T-helper 1 cell treated with Interleukin-12 subunit alpha and Interleukin-12 subunit beta and Interleukin-4 antibody, amounts not matched to agents 30 μg/mL and 1 μg/mL, for 36 hours (primary cell): ENCODE results near the gene MXI1.
A peak's percentile ranks its signal among the peaks of the same experiment; 100 is the strongest.
"Not testable (repeated sequence)": the region's sequence is repeated elsewhere in the genome, so short reads cannot be mapped to it uniquely, and the experiment has no call there.

Experiments used
- H3K27ac Mint-ChIP-seq: one replicate; pipeline ENCODE4 v1.8.0; 2021; ENCODE audit warnings: mild to moderate bottlenecking, mixed read lengths
- H3K27me3 Mint-ChIP-seq: one replicate; pipeline ENCODE4 v1.8.0; 2021; ENCODE audit warnings: low read depth, mixed read lengths
- H3K36me3 Mint-ChIP-seq: one replicate; pipeline ENCODE4 v1.8.0; 2021; ENCODE audit warnings: low read depth, mixed read lengths
- H3K4me1 Mint-ChIP-seq: one replicate; pipeline ENCODE4 v1.8.0; 2021; ENCODE audit warnings: low read depth, mixed read lengths
- H3K4me3 Mint-ChIP-seq: one replicate; pipeline ENCODE4 v1.8.0; 2021; ENCODE audit warnings: mild to moderate bottlenecking, moderate library complexity, mixed read lengths
- H3K9me3 Mint-ChIP-seq: one replicate; pipeline ENCODE4 v1.8.0; 2021; ENCODE audit warnings: mixed read lengths

The MXI1 gene

DNA sequence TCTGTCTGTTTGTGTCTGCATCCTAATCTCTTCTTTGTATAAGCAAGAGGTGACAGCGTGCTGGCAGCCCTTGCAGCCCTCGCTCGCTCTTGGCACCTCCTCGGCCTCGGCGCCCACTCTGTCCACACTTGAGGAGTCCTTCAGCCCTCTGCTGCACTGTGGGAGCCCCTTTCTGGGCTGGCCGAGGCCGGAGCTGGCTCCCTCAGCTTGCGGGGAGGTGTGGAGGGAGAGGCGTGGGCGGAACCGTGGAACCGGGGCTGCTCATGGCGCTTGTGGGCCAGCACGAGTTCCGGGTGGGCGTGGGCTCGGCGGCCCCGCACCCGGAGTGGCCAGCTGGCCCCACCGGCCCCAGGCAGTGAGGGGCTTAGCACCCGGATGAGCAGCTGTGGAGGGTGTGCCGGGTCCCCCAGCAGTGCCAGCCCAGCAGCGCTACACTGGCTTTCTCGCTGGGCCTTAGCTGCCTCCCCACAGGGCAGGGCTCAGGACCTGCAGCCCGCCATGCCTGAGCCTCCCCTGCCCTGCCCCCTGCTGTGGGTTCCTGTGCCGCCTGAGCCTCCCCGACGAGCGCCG lies 123.9 kb downstream of the MXI1 start:
- not testable (repeated sequence) for H3K4me3 Mint-ChIP-seq, H3K27ac Mint-ChIP-seq, H3K27me3 Mint-ChIP-seq
- Mint-ChIP-seq H3K4me1 (peaks cover 38% of the 10 kb centered on the region), H3K9me3 (peaks cover 31% of the 10 kb centered on the region), H3K36me3 (peaks cover 19% of the 10 kb centered on the region)

DNA sequence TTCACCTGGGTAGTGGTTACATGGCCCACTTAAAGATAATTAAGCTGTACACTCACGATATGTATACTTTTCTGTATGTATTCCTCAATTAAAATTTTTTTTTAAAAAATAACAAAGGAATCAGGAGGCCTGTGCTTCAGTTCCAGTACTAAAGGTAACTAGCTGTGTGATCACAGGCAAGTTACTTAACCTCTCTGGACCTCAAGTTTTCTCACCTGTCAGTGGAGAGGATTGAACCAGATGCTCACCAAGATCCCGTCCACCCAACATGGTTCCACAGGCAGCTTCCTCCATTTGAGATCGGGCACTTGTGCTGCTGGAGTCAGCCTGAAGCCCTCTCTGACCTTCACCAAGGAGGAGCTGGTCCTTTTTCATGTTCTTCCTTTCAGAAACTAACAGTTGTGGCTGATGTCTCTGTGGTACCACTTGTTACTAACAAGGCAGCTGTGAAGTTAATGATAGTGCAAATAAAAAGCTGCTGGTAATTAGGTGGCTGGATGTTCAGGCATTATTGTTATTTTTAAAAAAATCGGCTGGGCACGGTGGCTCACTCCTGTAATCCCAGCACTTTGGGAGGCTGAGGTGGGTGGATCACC lies 126.8 kb downstream of the MXI1 start:
- Mint-ChIP-seq H3K27ac (peak overlapping the region; percentile 64), H3K36me3 (peaks cover 14% of the 10 kb centered on the region), H3K4me3 (no peak overlapping the region)

DNA sequence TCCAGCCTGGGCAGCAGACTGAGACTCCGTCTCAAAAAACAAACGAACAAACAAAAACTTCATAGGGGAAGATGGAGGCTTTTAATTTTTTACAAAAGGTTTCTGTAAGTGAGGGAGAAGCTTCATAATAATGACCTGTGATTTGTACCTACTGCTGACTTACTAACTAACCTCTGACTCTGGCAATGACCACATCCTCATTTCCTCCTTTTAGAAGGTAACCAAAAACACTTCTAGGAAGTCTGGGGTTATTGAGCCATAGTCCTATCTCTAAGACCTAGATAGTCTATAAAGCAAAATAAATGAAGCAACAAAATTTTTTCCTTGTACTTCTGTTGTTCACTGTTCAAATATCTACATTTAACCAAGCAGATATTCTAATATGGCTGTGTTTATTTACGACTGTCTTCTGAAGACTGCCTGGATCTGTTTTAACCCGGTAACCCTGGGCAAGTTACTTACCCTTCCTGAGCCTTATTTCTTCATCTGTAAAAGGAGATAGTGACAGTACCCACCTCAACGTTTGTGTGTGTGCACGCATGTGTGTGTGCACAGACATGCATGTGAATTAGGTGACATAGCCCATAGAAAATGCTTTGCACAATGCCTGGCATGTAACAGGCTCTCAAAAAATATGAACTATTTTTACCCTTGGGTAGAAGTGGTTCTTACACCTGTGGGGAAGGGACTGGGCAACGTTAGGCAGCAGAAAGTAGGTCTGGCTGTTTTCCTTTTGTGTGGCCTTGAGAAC lies 128.1 kb downstream of the MXI1 start:
- peaks cover 37% of the 10 kb centered on the region for H3K4me1 Mint-ChIP-seq
- peaks cover 14% of the 10 kb centered on the region for H3K9me3 Mint-ChIP-seq
- H3K4me3 Mint-ChIP-seq, result peak overlapping the region; percentile 62
- H3K36me3 Mint-ChIP-seq, result peaks cover 6% of the 10 kb centered on the region
- H3K27me3 Mint-ChIP-seq, result no peaks in the 10 kb centered on the region
- peak overlapping the region; percentile 82 for H3K27ac Mint-ChIP-seq

More for the DNA sequence above, 126.8 kb downstream of the MXI1 start:
- Mint-ChIP-seq H3K27me3 (no peaks in the 10 kb centered on the region), H3K4me1 (peaks cover 37% of the 10 kb centered on the region), H3K9me3 (peaks cover 23% of the 10 kb centered on the region)

DNA sequence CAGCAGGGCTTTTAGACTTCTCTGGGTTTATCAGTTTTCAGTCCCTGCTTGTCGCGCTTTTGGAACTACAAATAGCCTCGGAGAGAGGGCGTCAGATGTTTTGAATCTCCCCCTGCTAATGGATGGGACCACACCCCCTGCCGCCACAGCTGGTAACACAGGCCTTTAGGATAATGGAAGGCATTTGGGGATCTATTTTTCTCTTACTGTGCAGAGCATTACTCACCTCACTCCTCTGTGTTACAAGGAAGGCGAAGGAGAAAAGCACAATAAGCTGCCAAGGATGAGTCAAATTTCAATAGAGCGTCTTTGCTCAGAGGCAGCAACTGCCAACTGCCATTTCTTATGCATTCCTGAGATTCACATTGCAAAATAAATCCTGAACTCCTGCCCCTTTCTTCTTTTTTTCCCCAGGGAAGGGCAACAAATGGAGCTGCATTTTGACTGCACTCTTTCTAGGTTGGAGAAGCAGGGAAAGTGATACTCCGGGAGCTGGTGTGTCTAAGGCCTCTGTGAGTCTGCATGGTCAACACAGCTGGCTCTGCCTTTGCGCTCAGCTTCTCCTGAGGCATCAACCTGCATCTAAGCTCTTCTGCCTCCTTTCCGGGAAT lies 128.8 kb downstream of the MXI1 start:
- Mint-ChIP-seq H3K9me3 (peaks cover 8% of the 10 kb centered on the region), H3K4me3 (peak overlapping the region; percentile 18), H3K27me3 (peaks cover 3% of the 10 kb centered on the region), H3K4me1 (peaks cover 37% of the 10 kb centered on the region), H3K27ac (peak overlapping the region; percentile 82), H3K36me3 (no peaks in the 10 kb centered on the region)
